GM21526 (cell line): Measurements from ENCODE around the gene GPR179.
"Not testable (repeated sequence)": the region's sequence is repeated elsewhere in the genome, so short reads cannot be mapped to it uniquely, and the experiment has no call there.

Experiments used
- ATAC-seq: cut with Tn5 transposase; IDR thresholded peaks from one replicate; pipeline ENCODE4 v1.9.1; 2021; ENCODE audit warnings: moderate library complexity; ENCODE audit not compliant: unreplicated experiment, low FRiP score

The GPR179 gene

DNA sequence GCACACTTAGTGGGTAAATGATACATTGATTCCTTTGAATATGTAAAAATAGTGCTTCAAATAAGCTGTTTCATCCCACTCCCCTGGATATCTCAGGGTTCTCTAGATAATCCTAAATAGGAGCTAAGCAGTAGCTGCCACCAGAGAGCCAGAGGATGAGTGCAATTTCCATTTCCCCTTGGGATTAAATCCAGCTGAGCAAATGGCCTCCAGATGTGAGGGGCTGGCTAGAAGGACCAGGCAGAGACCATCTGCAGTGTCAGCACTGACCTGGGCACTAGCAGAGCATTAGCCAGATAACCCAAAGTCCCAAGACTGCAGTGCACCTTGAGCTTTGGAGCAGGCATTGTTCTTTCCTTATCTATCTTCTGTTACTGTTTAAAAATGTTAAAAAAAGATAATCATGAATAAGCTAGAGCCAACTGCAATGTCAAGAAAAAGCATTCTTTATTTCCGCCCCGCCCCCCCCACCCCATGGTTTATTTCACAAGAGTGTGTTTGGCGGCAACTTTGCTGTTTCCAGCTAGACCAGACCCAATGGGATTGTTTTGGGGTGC, 19.5 kb downstream of the GPR179 start:
- ATAC-seq, result no peak

DNA sequence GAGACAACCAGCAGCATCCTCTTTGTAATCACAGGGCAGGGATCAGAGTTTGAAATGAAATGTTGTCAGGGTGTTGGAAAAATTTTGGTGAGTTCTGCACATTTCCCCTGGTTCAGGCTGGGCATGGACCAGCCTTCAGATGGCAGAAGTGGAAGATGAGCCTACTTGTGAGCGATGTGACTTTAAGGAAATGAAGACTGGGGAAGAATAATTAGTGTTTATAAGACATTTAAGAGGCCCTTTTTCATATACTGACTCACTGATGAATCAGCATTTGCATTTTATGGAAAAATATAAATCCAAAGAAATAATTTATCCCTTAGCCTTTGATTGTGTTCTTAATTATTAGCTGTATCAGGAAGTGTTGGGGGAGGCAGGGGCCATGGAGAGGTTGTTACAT, 20.9 kb downstream of the GPR179 start:
- no peak for ATAC-seq

DNA sequence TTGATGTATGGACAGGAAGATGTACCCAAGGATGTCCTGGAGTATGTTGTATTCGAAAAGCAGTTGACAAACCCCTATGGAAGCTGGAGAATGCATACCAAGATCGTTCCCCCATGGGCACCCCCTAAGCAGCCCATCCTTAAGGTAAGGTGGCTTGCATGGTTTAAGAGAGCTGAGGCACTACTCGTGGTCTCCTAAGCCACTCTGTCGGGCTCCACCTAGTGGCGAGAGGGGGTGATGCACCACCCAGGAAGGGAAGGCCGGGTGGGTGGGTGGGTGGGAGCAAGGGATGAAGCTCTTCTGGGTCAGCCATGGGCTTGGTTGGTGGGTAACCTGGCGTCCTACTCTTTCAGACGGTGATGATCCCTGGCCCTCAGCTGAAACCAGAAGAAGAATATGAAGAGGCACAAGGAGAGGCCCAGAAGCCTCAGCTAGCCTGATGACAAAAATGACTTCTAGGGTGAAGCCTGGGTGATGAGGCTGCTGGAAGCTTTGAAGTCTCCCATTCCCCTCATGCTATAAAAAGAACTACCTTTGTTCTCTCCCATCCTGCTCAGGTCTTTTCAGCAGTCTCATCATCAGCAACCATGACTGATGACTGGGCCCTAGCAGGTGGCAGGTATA, 21.5 kb downstream of the GPR179 start:
- ATAC-seq, result no peak

DNA sequence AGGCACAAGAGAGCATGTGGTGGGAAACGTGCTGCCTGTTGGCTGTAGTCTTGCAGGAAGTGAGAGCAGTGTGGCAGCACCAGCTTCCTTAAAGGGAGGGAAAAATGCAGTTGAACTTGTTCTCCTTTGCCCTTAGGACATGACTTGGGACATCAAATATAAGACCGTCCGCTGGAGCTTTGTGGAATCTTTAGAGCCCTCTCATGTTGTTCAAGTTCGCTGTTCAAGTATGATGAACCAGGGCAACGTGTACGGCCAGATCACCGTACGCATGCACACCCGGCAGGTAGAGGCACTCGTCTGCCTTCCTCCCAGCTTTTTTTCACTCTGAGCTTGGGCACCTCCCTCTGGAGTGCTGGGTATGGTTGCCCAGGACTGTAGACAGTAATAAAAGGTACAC, 23.3 kb downstream of the GPR179 start:
- no peak for ATAC-seq

DNA sequence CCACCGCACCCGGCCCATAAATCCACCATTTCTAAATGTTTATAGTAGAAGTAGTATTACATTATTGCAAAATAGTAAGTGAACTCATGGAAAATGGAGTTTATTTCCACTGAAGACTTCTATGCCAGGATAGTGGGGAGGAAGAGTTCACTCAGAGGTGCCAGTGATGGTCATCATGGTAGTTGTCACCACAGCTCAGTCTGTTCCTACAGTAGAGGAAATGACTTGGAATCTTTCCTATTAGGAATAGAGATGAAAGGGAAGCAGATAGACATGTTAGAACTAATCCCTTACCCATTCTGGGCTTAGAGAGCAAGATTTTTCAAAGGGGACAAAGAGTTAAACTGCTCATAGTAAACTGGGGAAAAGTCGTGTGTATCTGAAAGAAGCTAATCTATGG, 26.7 kb downstream of the GPR179 start:
- no peak for ATAC-seq

DNA sequence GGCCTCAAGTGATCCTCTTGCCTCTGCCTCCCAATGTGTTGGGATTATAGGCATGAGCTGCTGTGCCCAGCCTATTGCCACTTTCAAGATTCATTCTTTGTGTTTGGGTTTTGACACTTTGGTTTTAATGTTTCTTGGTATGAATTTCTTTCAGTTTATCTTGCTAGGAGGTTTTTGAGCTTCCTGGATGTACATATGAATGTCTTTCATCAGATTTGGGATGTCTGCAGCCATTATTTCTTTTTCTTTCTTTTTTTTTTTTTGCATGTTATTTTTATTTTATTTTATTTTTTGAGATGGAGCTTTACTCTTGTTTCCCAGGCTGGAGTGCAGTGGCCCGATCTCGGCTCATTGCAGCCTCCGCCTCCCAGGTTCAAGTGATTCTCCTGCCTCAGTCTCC, 28.3 kb downstream of the GPR179 start:
- no peak for ATAC-seq

DNA sequence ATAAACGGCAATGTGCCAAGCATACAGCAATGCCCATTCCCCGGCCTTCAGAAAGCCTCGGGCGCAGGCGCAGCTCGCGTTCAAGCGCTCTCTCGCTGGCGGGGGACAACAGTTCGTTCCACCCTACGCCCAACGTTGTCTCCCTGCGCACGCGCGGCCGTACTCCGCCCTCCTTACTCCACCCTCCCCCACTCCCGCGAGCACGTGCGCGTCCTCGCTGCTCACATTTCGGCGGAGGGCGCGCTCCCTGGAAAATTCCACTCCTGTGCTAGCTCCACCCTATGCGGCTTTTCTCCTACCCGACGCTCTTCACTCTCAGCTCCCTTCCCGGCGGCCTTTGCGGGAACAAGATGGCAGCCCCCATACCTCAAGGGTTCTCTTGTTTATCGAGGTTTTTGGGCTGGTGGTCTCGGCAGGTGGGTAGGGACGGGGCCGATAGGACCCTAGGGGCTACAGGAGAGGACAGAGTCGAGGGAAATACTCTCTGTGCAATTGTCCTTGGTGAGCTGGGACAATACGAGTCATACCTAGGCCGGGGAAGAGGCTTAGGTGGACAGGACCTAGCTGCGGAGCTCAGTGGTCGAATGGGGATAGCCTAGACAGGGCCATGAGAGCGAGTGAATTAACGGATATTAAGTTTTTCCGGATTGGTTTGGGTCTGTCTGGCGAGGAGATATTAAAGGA, 46.8 kb downstream of the GPR179 start, which contains the start of gene MRPL45:
Gene MRPL45, plus strand, starts transcription at position 335 of the 684 bp plus-strand sequence. Its CDS starts 16 bp downstream, at position 351.
- peak; percentile 80 for ATAC-seq

DNA sequence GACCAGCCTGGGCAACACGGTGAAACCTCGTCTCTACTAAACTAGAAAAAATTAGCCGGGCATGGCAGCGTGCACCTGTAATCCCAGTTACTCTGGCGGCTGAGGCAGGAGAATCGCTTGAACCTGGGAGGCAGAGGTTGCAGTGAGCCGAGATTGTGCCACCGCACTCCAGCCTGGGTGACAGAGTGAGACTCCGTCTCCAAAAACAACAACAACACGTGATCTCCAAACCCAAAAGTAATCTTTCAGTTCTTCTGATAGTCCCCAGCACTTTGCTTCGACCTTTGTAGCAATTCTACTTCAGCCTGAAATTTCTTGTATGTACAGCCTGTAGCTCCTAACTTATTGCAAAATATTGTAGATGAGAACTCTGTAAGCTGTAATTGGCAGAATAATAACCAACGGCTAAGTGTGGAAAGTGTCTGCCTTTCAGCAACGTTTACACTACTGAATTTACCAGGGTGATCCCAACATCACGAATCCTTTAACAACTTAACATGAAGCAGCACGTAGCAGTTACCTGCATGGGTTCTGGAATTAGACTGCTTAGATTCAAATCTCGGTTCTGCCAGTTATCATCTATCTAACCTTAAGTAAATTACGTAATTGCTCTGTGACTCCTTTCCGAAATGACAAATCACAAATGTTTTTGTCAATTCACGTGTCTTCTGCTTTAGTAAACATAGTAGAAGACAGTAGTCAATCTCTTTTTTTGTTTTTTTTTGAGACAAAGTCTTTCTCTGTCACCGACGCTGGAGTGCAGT, 48.0 kb downstream of the GPR179 start:
- not testable (repeated sequence) for ATAC-seq

DNA sequence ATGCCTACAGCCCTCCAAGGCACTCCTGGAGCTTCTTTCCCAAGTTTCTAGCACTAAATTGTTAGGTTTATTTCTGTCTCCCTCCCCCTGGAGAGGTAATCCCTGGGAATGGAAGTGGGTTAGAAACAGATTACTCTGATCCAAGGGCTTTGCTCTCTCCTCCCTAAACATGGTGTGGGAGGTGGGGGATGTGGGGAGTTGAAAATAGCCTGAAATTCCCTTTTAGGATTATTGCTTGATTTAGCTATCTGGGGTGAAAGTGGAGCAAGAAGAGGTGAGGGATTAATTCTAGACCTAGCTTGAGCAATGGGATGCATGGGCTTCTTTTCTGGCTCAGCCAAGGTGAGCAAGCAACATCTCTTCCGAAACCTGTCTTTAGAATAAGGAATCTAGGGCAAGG, 54.0 kb downstream of the GPR179 start:
- ATAC-seq, result not testable (repeated sequence)

DNA sequence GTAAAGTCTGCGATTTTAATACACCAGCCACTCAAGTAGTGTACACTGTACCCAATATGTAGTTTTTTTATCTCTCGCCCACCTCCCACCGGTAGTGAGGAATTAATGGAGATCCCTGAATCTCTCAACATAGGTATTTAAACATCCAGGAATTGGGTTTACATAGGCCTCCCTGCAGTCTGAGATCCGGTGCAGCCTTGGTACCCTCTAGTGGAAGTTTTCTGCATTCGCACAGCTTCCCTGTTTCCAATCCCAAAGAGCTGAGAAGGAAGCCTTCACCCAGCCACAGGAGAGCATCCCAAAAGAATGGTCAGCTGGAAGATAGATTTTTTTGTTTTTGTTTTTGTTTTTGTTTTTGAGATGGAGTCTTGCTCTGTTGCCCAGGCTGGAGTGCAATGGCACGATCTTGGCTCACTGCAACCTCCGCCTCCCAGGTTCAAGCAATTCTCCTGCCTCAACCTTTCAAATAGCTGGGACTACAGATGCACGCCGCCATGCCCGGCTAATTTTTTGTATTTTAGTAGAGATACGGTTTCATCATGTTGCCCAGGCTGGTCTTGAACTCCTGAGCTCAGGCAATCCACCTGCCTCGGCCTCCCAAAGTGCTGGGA, 55.4 kb downstream of the GPR179 start:
- not testable (repeated sequence) for ATAC-seq

DNA sequence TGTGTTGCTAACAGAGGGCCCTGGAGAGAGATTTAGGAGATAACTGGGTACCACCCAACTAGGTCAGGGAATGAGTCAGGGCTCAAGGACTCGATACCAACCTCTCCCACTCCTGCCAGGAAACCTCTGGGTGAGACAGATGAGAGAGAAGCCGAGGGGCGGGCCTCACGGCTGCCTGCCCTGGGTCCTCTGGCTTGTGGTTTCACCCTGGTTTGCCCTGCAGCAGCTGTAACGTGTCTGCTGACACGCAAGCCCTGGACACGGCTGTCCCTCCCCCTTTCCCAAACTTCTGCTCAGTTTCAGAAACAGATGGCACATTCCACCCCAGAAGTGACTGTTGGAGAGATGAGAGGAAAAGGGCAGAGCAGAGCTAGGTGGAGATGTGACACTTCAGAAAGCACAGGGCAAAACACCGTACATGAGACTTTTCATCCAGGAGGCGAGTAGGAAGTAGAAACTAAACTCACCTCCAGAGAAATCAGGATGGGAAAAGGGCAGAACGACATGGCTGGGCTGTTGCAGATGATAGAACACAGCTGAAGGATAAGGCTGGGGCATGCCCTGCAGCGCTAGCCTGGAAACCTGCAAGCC, 57.2 kb downstream of the GPR179 start:
- not testable (repeated sequence) for ATAC-seq

DNA sequence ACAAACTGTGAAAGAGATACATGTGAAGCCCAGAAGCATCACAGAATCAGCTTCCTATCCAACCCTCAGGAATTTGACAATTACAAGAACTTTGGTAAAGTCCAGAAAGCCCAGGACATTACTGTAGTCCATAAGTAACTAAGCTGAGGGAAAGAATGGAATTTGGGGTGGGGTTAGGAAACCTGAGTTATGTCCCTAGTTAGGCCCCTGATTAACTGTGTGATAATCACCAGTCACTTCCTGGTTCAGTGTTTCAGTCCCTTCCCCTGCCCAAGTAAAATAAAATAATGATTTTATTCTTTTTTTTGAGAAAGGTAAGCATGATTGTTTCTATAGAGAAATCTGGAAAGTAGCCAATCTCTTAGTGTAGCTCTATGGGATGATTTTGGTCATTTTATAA, 57.8 kb downstream of the GPR179 start:
- not testable (repeated sequence) for ATAC-seq
